Measurements from ENCODE around the gene RGS3.

The RGS3 gene

DNA sequence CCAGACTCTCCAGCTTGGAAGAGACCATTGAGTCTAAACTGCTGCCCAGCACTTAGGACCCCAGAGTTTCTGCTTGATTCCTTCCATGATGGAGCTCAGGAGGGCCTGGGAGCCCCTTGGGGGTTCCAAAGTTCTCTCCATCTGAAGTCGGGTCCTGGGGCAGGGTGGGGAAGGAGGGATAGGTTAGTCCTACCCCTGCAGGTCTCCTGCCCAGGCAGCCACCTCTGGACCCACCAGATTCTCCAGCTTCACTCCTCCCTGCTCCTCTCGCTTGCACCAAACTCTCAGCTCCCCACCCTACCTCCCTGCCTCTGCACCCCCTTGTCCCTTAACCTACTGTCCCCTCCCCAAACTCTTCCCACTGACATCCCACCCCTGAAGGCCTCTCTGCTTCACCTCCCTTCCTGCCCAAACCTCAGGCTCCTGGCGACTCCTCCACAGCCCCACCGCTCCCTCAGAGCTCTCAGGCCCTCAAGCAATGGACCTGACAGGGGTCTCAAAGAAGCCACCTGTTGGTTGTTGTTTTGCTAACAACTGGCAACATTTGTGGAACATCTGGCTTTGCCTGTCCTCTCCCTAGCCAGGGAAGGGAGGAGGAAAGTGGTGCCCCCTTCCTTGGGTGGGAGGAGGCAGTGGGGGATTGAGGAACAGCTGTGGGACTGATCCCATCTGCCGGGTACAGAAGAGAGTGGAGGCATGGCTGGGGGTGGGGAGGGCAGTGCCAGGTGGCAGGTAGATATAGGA, 137.5 kb downstream of the RGS3 start:
- DNase-seq (ENCODE audit: low spot score), result no peak

DNA sequence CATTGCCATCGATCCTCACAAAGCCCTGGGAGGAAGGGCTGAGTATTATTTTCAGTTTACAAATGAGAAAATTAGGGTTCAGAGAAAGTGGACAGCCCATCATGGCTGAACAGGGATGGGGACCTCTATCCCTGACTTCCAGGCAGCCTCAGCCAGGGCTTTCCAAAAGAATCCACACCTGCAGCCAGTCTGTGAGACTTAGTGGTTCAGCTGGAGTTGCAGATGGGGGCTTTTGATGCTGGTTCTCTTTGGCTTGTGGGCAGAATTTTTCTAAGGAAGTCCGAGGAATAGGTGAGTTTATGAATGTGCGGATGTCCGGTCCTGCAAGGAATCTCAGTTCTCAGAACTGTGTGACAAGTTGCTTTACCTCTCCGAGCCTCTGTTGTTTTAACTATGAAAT, 138.1 kb downstream of the RGS3 start:
- no peak for DNase-seq (ENCODE audit: low spot score)

- no peak for DNase-seq (ENCODE audit: low spot score)
Observed at GRCh38 chr9:113602126-113603047, 138.9 kb downstream of the RGS3 start.

DNA sequence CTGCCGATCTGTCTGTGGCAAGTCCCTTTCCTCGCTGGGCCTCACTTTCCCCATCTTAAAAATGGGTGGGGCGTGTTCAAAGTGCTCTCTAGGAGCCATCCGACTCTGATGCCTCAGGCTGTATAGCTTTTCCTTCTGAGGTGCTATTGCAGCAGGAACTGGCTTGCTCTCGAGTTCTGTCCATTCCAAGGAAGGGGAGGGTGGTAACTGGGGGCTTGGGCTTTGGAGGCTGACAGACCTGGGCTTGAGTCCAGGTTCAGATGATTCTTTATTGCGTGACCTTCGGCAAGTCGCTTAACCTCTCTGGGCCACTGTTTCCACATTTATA, 139.5 kb downstream of the RGS3 start:
- DNase-seq (ENCODE audit: low spot score), result no peak

DNA sequence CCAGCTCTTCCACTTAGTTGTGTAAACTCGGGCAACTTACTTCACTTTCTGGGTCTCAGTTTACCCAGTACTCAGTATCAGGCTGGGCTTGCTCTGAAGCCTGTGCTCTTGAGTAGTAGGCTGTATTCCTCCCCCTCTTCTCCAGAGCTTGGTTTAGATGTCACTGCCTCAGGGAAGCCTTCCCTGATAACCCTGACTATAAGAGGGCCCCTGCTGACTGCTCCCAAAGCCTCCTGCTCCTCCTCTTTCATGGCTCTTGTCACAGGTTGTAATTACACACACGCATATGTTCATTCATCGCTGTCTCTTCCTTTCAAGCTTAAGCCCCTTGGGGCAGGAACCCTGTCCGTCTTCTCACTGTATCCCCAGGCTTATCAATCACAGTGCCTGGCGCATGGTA, 140.2 kb downstream of the RGS3 start:
- no peak for DNase-seq (ENCODE audit: low spot score)

- DNase-seq (ENCODE audit: low spot score), result no peak
Observed at GRCh38 chr9:113604393-113604792, 140.9 kb downstream of the RGS3 start.

- no peak for DNase-seq (ENCODE audit: low spot score)
Observed at GRCh38 chr9:113606510-113606909, 143.0 kb downstream of the RGS3 start.

DNA sequence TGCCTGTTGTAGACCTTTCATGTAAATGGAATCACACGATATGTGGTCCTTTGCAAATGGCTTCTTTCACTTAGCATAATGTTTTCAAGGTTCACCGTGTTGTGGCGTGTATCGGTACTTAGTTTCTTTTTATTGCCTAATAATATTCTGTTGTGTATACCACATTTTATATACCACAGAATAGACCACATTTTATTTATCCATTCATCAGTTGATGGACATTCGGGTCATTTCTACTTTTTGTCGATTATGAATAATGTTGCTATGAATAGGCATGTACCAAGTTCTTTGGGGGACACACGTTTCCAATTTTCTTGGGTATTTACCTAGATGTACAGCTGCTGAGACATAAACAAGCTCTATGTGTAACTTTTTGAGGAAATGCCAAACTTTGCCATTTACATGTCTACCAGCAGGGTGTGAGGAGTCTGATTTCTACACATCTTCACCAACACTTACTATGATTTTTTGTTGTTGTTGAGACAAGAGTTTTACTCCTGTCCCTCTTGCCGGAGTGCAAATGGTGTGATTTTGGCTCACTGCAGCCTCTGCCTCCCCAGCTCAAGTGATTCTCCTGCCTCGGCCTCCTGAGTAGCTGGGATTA, 144.7 kb downstream of the RGS3 start:
- no peak for DNase-seq (ENCODE audit: low spot score)

- no peak for DNase-seq (ENCODE audit: low spot score)
Observed at GRCh38 chr9:113609562-113610318, 146.2 kb downstream of the RGS3 start.

- no peak for DNase-seq (ENCODE audit: low spot score)
Observed at GRCh38 chr9:113611461-113612215, 148.1 kb downstream of the RGS3 start.

DNA sequence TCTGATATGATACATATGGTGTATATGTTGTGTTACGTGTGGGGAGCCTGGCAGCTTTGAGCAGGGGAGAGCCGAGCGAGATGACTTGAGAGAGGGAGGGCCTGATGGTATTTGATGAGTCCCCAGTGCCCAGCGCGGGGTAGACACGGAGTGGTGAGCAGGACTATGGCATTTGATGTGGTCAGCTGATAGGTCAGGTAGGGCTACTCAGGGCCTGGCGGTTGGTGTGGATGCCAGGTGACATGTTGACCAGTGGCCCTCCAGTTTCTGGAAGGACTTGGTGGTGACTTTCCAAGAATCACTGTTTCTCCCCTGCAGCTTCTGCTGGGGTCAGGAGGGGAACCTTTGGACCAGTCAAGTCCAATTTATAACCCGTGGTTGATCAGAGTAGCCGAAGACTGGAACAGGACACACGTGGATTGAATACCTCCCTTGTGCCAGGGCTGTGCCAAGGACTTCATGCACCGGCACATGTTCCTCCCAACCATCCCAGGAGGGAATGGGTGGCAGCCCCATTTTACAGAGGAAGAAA, 148.8 kb downstream of the RGS3 start:
- no peak for DNase-seq (ENCODE audit: low spot score)

DNA sequence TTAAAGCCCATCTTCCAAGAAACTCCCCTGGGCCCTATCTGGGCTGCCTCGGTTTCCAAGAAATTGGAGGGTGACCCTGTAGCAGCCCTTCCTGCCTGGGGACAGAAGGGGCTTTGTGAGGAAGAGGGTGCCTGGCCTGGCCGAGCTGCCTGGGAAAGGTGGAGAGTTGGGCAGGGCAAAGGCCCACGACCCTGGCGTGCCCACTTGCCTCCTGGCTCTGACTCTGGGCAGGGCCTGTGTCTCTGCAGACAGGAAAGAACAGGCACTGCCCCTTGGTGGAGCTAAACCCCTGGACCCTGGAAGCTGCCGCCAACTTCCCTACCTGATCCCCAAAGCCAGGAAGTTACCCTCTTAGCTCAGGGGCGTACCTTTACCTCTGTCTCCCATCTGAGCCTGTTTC, 149.3 kb downstream of the RGS3 start:
- no peak for DNase-seq (ENCODE audit: low spot score)

- no peak for DNase-seq (ENCODE audit: low spot score)
Observed at GRCh38 chr9:113613815-113614413, 150.4 kb downstream of the RGS3 start.

GRCh38 chr9:113614843-113615648, 151.5 kb downstream of the RGS3 start:
- no peak for DNase-seq (ENCODE audit: low spot score)

GRCh38 chr9:113616116-113616515, 152.6 kb downstream of the RGS3 start:
- no peak for DNase-seq (ENCODE audit: low spot score)

GRCh38 chr9:113616621-113617496, 153.3 kb downstream of the RGS3 start:
- DNase-seq (ENCODE audit: low spot score), result no peak

- DNase-seq (ENCODE audit: low spot score), result no peak
Observed at GRCh38 chr9:113617550-113617949, 154.0 kb downstream of the RGS3 start.

- DNase-seq (ENCODE audit: low spot score), result no peak
Observed at GRCh38 chr9:113618836-113619490, 155.4 kb downstream of the RGS3 start.
